ENCODE data around the gene TPM1.

TPM1 gene

DNA sequence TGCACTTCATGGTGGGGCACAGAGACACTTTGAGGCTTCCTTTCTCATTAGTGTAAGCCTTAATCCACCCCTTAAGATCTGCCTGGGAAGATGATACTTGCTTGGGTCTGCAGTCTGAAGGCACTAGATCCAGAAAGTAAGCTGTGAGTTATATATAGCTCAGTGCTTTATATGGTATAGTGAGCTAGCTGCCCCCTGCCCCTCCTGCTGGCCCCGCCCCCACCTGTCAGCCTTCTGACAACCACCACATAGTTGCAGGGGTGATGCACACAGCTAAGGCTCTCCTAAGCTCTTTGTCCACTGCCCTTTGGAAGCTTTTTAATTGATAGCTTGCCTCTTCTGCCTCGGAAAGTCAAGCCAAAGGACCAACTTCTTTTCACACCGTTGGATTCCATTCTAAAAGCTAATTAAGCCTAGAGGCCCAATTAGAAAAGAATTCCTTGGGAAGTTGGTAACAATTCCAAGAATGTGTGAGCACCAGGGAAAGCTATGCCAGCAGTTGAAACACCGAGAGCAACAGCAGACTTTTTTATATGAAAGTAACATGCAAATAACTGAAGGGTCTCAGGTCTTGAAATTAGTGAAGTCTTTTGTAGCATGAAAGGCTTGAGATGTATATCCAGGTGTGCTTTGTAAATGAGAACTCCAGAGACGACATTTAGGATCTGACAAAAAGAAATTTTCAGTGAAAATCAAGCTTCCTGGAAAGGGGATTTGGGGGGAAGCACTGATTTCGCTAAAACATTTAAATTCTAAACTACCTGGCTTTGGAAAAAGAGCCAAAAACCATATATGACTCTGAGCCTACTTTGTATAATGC is 2.3 kb downstream of the TPM1 start:
- no peaks in the 10 kb centered on the region for H3K9me3 ChIP-seq (ENCODE audit: insufficient read depth, low read length)
- no peaks in the 10 kb centered on the region for H3K79me2 ChIP-seq (ENCODE audit: insufficient read depth, low read length)
- H3K9me2 ChIP-seq (replicated peaks; ENCODE audit: insufficient read depth, low read length): no peaks in the 10 kb centered on the region
- H3K4me3 ChIP-seq (ENCODE audit: insufficient read depth, low read length, poor library complexity, severe bottlenecking): no peak overlapping the region
- H3K36me3 ChIP-seq (ENCODE audit: low read length): no peaks in the 10 kb centered on the region
- peaks cover 8% of the 10 kb centered on the region; the same call in 1 of the 2 replicates for H3F3A ChIP-seq (ENCODE audit: insufficient read depth)
- H3K27me3 ChIP-seq (ENCODE audit: low read length): no peaks in the 10 kb centered on the region
- no peak overlapping the region for H3K4me2 ChIP-seq (ENCODE audit: low read depth, low read length, poor library complexity, severe bottlenecking)
- no peak overlapping the region for H3K9ac ChIP-seq (ENCODE audit: low read length)
- no peaks in the 10 kb centered on the region for H4K20me1 ChIP-seq (ENCODE audit: low read depth, low read length)
- H3K27ac ChIP-seq (ENCODE audit: low read depth, low read length): no peak overlapping the region
- no peak for TF ChIP-seq EZH2phosphoT487 (conservative IDR thresholded peaks at IDR 0.05; ENCODE audit: low read length)
- TF ChIP-seq, protein P1, sequence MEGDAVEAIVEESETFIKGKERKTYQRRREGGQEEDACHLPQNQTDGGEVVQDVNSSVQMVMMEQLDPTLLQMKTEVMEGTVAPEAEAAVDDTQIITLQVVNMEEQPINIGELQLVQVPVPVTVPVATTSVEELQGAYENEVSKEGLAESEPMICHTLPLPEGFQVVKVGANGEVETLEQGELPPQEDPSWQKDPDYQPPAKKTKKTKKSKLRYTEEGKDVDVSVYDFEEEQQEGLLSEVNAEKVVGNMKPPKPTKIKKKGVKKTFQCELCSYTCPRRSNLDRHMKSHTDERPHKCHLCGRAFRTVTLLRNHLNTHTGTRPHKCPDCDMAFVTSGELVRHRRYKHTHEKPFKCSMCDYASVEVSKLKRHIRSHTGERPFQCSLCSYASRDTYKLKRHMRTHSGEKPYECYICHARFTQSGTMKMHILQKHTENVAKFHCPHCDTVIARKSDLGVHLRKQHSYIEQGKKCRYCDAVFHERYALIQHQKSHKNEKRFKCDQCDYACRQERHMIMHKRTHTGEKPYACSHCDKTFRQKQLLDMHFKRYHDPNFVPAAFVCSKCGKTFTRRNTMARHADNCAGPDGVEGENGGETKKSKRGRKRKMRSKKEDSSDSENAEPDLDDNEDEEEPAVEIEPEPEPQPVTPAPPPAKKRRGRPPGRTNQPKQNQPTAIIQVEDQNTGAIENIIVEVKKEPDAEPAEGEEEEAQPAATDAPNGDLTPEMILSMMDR (IDR thresholded peaks at IDR 0.05; ENCODE audit: insufficient read depth, low read length, poor library complexity, severe bottlenecking): no peak
- H2AFZ ChIP-seq (ENCODE audit: low read depth, low read length, severe bottlenecking): no peak overlapping the region

DNA sequence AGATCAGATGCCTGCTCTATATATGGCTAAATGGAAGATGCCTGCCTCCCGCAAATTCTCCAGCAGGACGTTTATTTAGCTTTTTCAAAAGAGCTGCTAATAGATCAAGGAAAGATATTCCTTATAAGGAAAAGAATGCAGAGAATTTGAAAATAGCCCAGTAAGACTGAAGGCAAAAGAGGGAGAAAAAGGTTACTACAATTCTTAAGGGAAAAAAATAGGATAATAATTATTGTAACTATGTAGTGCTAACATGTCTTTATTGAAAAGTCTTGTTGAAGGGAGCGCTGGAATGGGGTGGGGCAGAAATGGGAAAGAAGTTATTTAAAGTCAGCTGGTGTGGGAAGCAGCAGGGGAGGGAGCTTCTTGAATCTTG is 2.9 kb downstream of the TPM1 start:
- H3F3A ChIP-seq (ENCODE audit: insufficient read depth): peaks cover 8% of the 10 kb centered on the region; the same call in 1 of the 2 replicates
- TF ChIP-seq, protein P1 (IDR thresholded peaks at IDR 0.05; ENCODE audit: insufficient read depth, low read length, poor library complexity, severe bottlenecking): no peak
- TF ChIP-seq EZH2phosphoT487 (conservative IDR thresholded peaks at IDR 0.05; ENCODE audit: low read length): no peak
- no peaks in the 10 kb centered on the region for H3K79me2 ChIP-seq (ENCODE audit: insufficient read depth, low read length)
- no peaks in the 10 kb centered on the region for H3K27me3 ChIP-seq (ENCODE audit: low read length)
- H4K20me1 ChIP-seq (ENCODE audit: low read depth, low read length): no peaks in the 10 kb centered on the region
- no peak overlapping the region for H2AFZ ChIP-seq (ENCODE audit: low read depth, low read length, severe bottlenecking)
- no peaks in the 10 kb centered on the region for H3K9me2 ChIP-seq (replicated peaks; ENCODE audit: insufficient read depth, low read length)
- no peaks in the 10 kb centered on the region for H3K9me3 ChIP-seq (ENCODE audit: insufficient read depth, low read length)
- H3K36me3 ChIP-seq (ENCODE audit: low read length): no peaks in the 10 kb centered on the region
- H3K4me3 ChIP-seq (ENCODE audit: insufficient read depth, low read length, poor library complexity, severe bottlenecking): no peak overlapping the region
- H3K27ac ChIP-seq (ENCODE audit: low read depth, low read length): no peak overlapping the region
- H3K9ac ChIP-seq (ENCODE audit: low read length): no peak overlapping the region
- H3K4me2 ChIP-seq (ENCODE audit: low read depth, low read length, poor library complexity, severe bottlenecking): no peak overlapping the region

DNA sequence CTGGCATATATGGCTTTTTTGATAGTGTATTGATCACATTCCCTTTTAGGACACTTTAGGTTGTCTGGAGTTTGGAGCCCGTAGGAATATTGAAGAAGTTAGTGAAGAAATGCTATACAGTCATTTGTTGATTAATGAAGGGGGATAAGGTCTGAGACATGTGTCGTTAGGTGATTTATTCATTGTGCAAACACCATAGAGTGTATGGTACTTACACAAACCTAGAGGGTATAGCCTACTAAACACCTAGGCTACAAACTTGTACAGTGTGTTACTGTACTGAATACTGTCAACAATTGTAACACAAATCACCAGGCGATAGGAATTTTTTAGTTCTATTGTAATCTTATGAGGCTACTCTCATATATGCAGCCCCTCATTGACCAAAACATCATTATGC is 3.3 kb downstream of the TPM1 start:
- Histone ChIP-seq H4K20me1 (ENCODE audit: low read depth, low read length) (no peaks in the 10 kb centered on the region), H3K27me3 (ENCODE audit: low read length) (no peaks in the 10 kb centered on the region), H3K9me2 (replicated peaks; ENCODE audit: insufficient read depth, low read length) (no peaks in the 10 kb centered on the region), H3K9ac (ENCODE audit: low read length) (no peak overlapping the region), H3K36me3 (ENCODE audit: low read length) (no peaks in the 10 kb centered on the region), H3K4me2 (ENCODE audit: low read depth, low read length, poor library complexity, severe bottlenecking) (no peak overlapping the region), H3F3A (ENCODE audit: insufficient read depth) (peaks cover 8% of the 10 kb centered on the region; the same call in 1 of the 2 replicates), H3K9me3 (ENCODE audit: insufficient read depth, low read length) (no peaks in the 10 kb centered on the region), H3K27ac (ENCODE audit: low read depth, low read length) (no peak overlapping the region), H2AFZ (ENCODE audit: low read depth, low read length, severe bottlenecking) (no peak overlapping the region), H3K4me3 (ENCODE audit: insufficient read depth, low read length, poor library complexity, severe bottlenecking) (no peak overlapping the region), H3K79me2 (ENCODE audit: insufficient read depth, low read length) (no peaks in the 10 kb centered on the region)
- no peak for TF ChIP-seq EZH2phosphoT487 (conservative IDR thresholded peaks at IDR 0.05; ENCODE audit: low read length)
- TF ChIP-seq, protein P1 (IDR thresholded peaks at IDR 0.05; ENCODE audit: insufficient read depth, low read length, poor library complexity, severe bottlenecking): no peak

All from SU-DHL-6 (cell line).